Esophagus muscularis mucosa (tissue), 4 donors: Measurements from ENCODE around the gene HOXD4. TPM values are rescaled to one million over a fixed set of nuclear protein-coding genes. Genes with fewer than 3 reads are reported as not detected.
A peak's percentile ranks its signal among the peaks of the same experiment; 100 is the strongest.

ENCODE experiments used
- DNase-seq: peaks from one replicate; pipeline ENCODE4 v3.0.0-alpha.2; 2017; ENCODE audit errors: extremely low spot score
- H3K27ac ChIP-seq, 4 donors: fragments of 200-600 bp; sonication (generic); replicated peaks in 1 of 4; 1 replicate in 3 of 4; 2 replicates in 1 of 4; pipeline ENCODE4 v1.5.1; 2016 to 2019; ENCODE audit warnings: mild to moderate bottlenecking in 1 of 4
- H3K27me3 ChIP-seq, 4 donors: fragments of 200-600 bp; sonication (generic); one replicate each; pipeline versions ENCODE4 v1.5.1 to v1.6.0; 2016 to 2019
- H3K36me3 ChIP-seq, 4 donors: fragments of 200-600 bp; sonication (generic); one replicate each; pipeline ENCODE4 v1.5.1; 2016 to 2019
- H3K4me1 ChIP-seq, 4 donors: fragments of 200-600 bp; sonication (generic); one replicate each; pipeline ENCODE4 v1.5.1; 2016 to 2019
- H3K4me3 ChIP-seq, 4 donors: fragments of 200-600 bp; sonication (generic); 1 replicate in 2 of 4; 2 replicates in 2 of 4; pipeline ENCODE4 v1.5.1; 2016 to 2019; ENCODE audit warnings: mild to moderate bottlenecking in 4 of 4, moderate library complexity in 1 of 4
- H3K9me3 ChIP-seq, 4 donors: fragments of 200-600 bp; sonication (generic); 1 replicate in 3 of 4; 2 replicates in 1 of 4; pipeline ENCODE4 v1.5.1; 2016 to 2019
- CTCF ChIP-seq, 3 experiments: fragments of 200-600 bp in 2 of 3; fragments of 450-650 bp in 1 of 3; sonication (generic) in 2 of 3; IDR thresholded peaks; one replicate each; pipeline ENCODE4 v1.5.1; 2017 to 2019; ENCODE audit warnings: antibody characterized with exemption in 3 of 3, mild to moderate bottlenecking in 2 of 3, moderate library complexity in 1 of 3
- EP300 ChIP-seq: sonication (generic); formaldehyde crosslinking; IDR thresholded peaks from one replicate; pipeline ENCODE4 v1.6.1; 2017; ENCODE audit warnings: antibody characterized with exemption
- POLR2A ChIP-seq: fragments of 450-650 bp; IDR thresholded peaks from one replicate; pipeline ENCODE4 v1.6.1; 2017; ENCODE audit warnings: antibody characterized with exemption, moderate library complexity, mild to moderate bottlenecking, low read depth
- POLR2AphosphoS5 ChIP-seq, 2 donors: sonication (generic); formaldehyde crosslinking; IDR thresholded peaks; one replicate each; pipeline ENCODE4 v1.6.1; 2017; ENCODE audit warnings: antibody characterized with exemption in 2 of 2
- WGBS: methylation state at CpG from one replicate; pipeline ENCODE4 v1.1.5; 2018; 5-methylcytosine and 5-hydroxymethylcytosine counted together
- intact Hi-C: fragments of 100-400 bp; cut with DNase I; formaldehyde crosslinking; loops from one replicate; pipeline ENCODE4 v1.15.1; 2023
- total RNA-seq, 4 donors: library from RNA; depleted of rRNA; stranded (reverse); fragments of >200 nt; gene quantifications; one replicate each; pipeline versions ENCODE4 v1.1.0 to v1.2.1, GENCODE V29; 2016

Gene HOXD4
- total RNA-seq, 4 donors from 2014 or later: 0.66 to 2.9 (median 1.9) TPM

GRCh38 chr2:176165370-176166050, 14.2 kb downstream of the HOXD4 start:
- 19% methylated on average over 21 of the region's 26 CpGs for WGBS
- no peak for TF ChIP-seq EP300
- H3K4me1 ChIP-seq: peaks cover 0 to 29% (median 19%) of the 10 kb centered on the region in 4 donors
- intact Hi-C loops: no loop called here
- peak overlapping the region in 1 of 4 donors; percentile 1 for H3K4me3 ChIP-seq
- peaks cover 0 to 5% (median 0%) of the 10 kb centered on the region in 4 donors for H3K9me3 ChIP-seq
- DNase-seq: no peak
- H3K27me3 ChIP-seq: peaks cover 0 to 100% (median 55%) of the 10 kb centered on the region in 4 donors
- H3K36me3 ChIP-seq: no peaks in the 10 kb centered on the region
- H3K27ac ChIP-seq: no peak overlapping the region

- TF ChIP-seq CTCF (IDR thresholded peaks at IDR 0.05): no peak
- no peak for TF ChIP-seq EP300
- TF ChIP-seq POLR2AphosphoS5 (IDR thresholded peaks at IDR 0.05): no peak
- no peak for TF ChIP-seq POLR2A
- 54% methylated on average over 2 of the region's 2 CpGs for WGBS
- Histone ChIP-seq H3K27me3 (peaks cover 0 to 100% (median 54%) of the 10 kb centered on the region in 4 donors), H3K27ac (no peak overlapping the region), H3K4me3 (no peak overlapping the region), H3K4me1 (peaks cover 0 to 26% (median 17%) of the 10 kb centered on the region in 4 donors), H3K9me3 (peaks cover 0 to 5% (median 0%) of the 10 kb centered on the region in 4 donors), H3K36me3 (no peaks in the 10 kb centered on the region)
- DNase-seq: no peak
- intact Hi-C loops: no loop called here
These were observed 14.9 kb downstream of the HOXD4 start for GRCh38 chr2:176166272-176166671.

DNA sequence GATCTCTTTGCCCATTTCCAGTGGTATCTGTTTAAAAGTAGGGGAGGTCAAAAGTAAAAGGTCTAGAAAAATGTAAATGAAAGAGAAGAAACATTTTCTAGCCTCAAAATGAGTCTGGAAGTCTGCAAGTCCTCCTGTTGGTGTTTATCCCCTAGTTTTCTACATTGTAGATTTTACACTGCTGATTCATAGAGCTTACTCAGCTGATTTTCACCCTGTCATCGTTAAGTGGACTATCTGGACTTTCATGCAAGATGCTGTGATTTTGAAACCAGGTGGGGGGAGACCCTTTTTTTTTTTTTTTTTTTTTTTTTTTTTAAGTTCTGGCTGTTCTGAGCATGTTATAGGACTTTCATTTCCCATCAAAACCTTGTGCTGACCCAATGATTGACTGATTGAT, 16.0 kb downstream of the HOXD4 start:
- no peak for DNase-seq
- intact Hi-C loops: no loop called here
- no peak for TF ChIP-seq POLR2A
- TF ChIP-seq CTCF (IDR thresholded peaks at IDR 0.05): no peak
- no peak overlapping the region for H3K4me3 ChIP-seq
- peaks cover 0 to 30% (median 23%) of the 10 kb centered on the region in 4 donors for H3K4me1 ChIP-seq
- H3K9me3 ChIP-seq: peaks cover 0 to 5% (median 0%) of the 10 kb centered on the region in 4 donors
- H3K36me3 ChIP-seq: no peaks in the 10 kb centered on the region
- H3K27me3 ChIP-seq: peaks cover 0 to 100% (median 57%) of the 10 kb centered on the region in 4 donors
- no peak overlapping the region for H3K27ac ChIP-seq
- WGBS: 61% methylated on average over 1 of the region's 1 CpG

GRCh38 chr2:176169181-176169580, 17.8 kb downstream of the HOXD4 start:
- intact Hi-C loops: no loop called here
- H3K4me3 ChIP-seq: no peak overlapping the region
- peaks cover 0 to 100% (median 57%) of the 10 kb centered on the region in 4 donors for H3K27me3 ChIP-seq
- H3K36me3 ChIP-seq: no peaks in the 10 kb centered on the region
- peaks cover 0 to 5% (median 0%) of the 10 kb centered on the region in 4 donors for H3K9me3 ChIP-seq
- 86% methylated on average over 1 of the region's 5 CpGs for WGBS
- peaks cover 0 to 29% (median 22%) of the 10 kb centered on the region in 4 donors for H3K4me1 ChIP-seq
- DNase-seq: no peak
- TF ChIP-seq CTCF (IDR thresholded peaks at IDR 0.05): no peak
- no peak for TF ChIP-seq POLR2AphosphoS5 (IDR thresholded peaks at IDR 0.05)
- no peak for TF ChIP-seq POLR2A
- TF ChIP-seq EP300: no peak
- no peak overlapping the region for H3K27ac ChIP-seq

GRCh38 chr2:176169711-176170110, 18.4 kb downstream of the HOXD4 start:
- H3K27ac ChIP-seq: no peak overlapping the region
- whole genome bisulfite sequencing: 55% methylated on average over 2 of the region's 2 CpGs
- peaks cover 0 to 28% (median 22%) of the 10 kb centered on the region in 4 donors for H3K4me1 ChIP-seq
- H3K9me3 ChIP-seq: peaks cover 0 to under 1% (median 0%) of the 10 kb centered on the region in 4 donors
- H3K36me3 ChIP-seq: no peaks in the 10 kb centered on the region
- DNase-seq: no peak
- TF ChIP-seq CTCF (IDR thresholded peaks at IDR 0.05) (no peak), POLR2AphosphoS5 (IDR thresholded peaks at IDR 0.05) (no peak), EP300 (no peak), POLR2A (no peak)
- intact Hi-C loops: no loop called here
- H3K4me3 ChIP-seq: no peak overlapping the region
- peaks cover 0 to 100% (median 59%) of the 10 kb centered on the region in 4 donors for H3K27me3 ChIP-seq
